BJ (cell line): ENCODE measurements around the gene SLC34A3. TPM values are rescaled to one million over a fixed set of nuclear protein-coding genes. Genes with fewer than 3 reads are reported as not detected.

Experiments
- CTCF ChIA-PET: fragments of 350-600 bp; formaldehyde crosslinking; extraction: SDS; loops from one replicate; lab custom pipeline; 2021; ENCODE audit warnings: antibody characterized with exemption, inconsistent platforms; lab: Yijun Ruan, JAX
- POLR2A ChIA-PET: fragments of 300-600 bp; sonication (Branson Sonifier 250); formaldehyde crosslinking; extraction: SDS; loops from one replicate; lab custom pipeline; 2021; ENCODE audit warnings: antibody characterized with exemption; lab: Charles Lee
- DNase-seq: peaks from one replicate; pipeline ENCODE4 v3.0.0-alpha.2; 2011; ENCODE audit warnings: low read depth
- H3K27me3 ChIP-seq: 2 replicates; pipeline ENCODE4 v1.6.0; 2011; ENCODE audit warnings: low read length; ENCODE audit not compliant: control insufficient read depth, insufficient read depth
- H3K36me3 ChIP-seq: 2 replicates; pipeline ENCODE4 v1.5.1; 2011; ENCODE audit warnings: low read length; ENCODE audit not compliant: control insufficient read depth, insufficient read depth
- H3K4me3 ChIP-seq: 2 replicates; pipeline ENCODE4 v1.5.1; 2011; ENCODE audit warnings: low read depth, mild to moderate bottlenecking, control low read depth, low read length
- CTCF ChIP-seq: IDR thresholded peaks from 2 replicates; pipeline ENCODE4 v1.5.1; 2011; ENCODE audit warnings: low read depth, mild to moderate bottlenecking, control low read depth, inconsistent platforms, low read length, moderate library complexity; ENCODE audit not compliant: insufficient read depth
- polyA plus RNA-seq: library from polyadenylated mRNA; depleted of rRNA; stranded (reverse); fragments of >200 nt; gene quantifications from 2 replicates; pipeline ENCODE4 v1.2.3, GENCODE V29; 2011

SLC34A3 gene
- polyA plus RNA-seq, 1 experiment: not detected

- DNase-seq: no peak
- POLR2A ChIA-PET: no interaction called here
- Histone ChIP-seq H3K4me3 (no peak overlapping the region), H3K36me3 (peaks cover 2% of the 10 kb centered on the region), H3K27me3 (no peaks in the 10 kb centered on the region)
- TF ChIP-seq CTCF: 0 out of 2 replicates have a peak, but pooled peaks have one; percentile 4
- CTCF ChIA-PET: interaction anchor here (0.6 kb wide), 1 partner anchor 10 kb away, joined by 3 read pairs; no protein-coding TSS in a partner anchor
Measured at GRCh38 chr9:137213160-137214060, 17.3 kb upstream of the SLC34A3 start.

DNA sequence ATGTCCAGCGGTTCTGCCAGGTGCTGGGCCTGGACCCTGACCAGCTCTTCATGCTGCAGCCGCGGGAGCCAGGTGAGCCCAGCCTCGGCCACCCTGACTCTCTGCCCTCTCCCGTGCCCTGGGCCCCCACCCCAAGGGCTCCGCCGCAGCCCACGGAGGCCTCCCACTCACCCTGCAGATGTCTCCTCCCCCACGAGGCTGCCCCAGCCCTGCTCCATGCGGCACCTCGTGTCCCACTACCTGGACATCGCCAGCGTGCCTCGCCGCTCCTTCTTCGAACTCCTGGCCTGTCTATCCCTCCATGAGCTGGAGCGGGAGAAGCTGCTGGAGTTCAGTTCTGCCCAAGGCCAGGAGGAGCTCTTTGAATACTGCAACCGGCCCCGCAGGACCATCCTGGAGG is 16.1 kb upstream of the SLC34A3 start:
- H3K36me3 ChIP-seq: peaks cover 2% of the 10 kb centered on the region
- POLR2A ChIA-PET: no interaction called here
- no peak for TF ChIP-seq CTCF
- no peaks in the 10 kb centered on the region for H3K27me3 ChIP-seq
- no peak overlapping the region for H3K4me3 ChIP-seq
- CTCF ChIA-PET: interaction anchor here (0.6 to 1.0 kb wide), 2 partner anchors 12 to 20 kb away, joined by 3 read pairs; partner anchors contain the start of gene RNF224
- no peak for DNase-seq

DNA sequence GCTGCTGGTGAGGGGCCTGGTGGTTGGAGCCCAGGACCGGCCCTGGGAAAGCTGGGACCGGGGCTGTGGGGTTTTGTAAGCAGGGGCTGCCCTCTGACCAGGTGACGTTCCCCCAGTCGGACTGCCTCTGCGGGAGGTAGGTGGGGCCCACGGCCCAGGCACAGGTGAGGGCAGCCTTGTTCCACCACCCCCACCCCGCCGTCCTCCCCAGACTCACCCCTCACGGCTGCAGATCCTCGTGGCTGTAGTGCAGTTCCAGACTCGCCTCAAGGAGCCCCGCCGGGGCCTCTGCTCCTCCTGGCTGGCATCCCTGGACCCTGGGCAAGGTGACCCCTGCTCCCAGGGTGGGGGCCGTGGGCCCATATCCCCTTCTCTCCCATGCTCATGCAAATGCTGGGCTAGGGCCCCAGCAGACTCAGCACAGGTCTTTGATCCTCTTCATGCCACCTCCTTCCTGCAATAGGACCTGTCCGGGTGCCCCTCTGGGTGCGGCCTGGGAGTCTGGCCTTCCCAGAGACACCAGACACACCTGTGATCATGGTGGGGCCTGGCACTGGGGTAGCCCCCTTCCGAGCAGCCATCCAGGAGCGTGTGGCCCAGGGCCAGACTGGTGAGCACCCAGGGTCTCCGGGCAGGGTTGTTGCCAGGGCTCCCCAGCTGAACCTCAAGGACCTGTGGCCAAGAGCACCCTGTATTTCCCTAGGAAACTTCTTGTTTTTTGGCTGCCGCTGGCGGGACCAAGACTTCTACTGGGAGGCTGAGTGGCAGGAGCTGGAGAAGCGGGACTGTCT is 15.3 kb upstream of the SLC34A3 start:
- CTCF ChIA-PET: interaction anchor here (0.6 to 1.0 kb wide), 2 partner anchors 12 to 19 kb away, joined by 3 read pairs; partner anchors contain the start of gene RNF224
- DNase-seq: no peak
- H3K36me3 ChIP-seq: peaks cover under 1% of the 10 kb centered on the region
- H3K27me3 ChIP-seq: no peaks in the 10 kb centered on the region
- no peak for TF ChIP-seq CTCF
- POLR2A ChIA-PET: no interaction called here
- no peak overlapping the region for H3K4me3 ChIP-seq

- DNase-seq: no peak
- no peaks in the 10 kb centered on the region; the same call in none of the 2 replicates for H3K36me3 ChIP-seq
- no peak for TF ChIP-seq CTCF
- CTCF ChIA-PET: interaction anchor here (0.9 to 1.2 kb wide), 4 partner anchors 12 to 20 kb away, joined by 3 read pairs; partner anchors contain the start of gene SLC34A3
- POLR2A ChIA-PET: no interaction called here
- no peak overlapping the region for H3K4me3 ChIP-seq
- no peaks in the 10 kb centered on the region for H3K27me3 ChIP-seq
Measured at GRCh38 chr9:137216188-137216965, 14.3 kb upstream of the SLC34A3 start.
